Lower leg skin (tissue), 3 donors: ENCODE measurements around the gene GLG1.

Experiments used
- CTCF ChIP-seq, 3 donors: fragments of 450-650 bp; IDR thresholded peaks; one replicate each; pipeline ENCODE4 v1.5.1; 2016; ENCODE audit warnings: antibody characterized with exemption in 3 of 3, mild to moderate bottlenecking in 3 of 3, moderate library complexity in 2 of 3
- POLR2A ChIP-seq, 2 donors: fragments of 450-650 bp; IDR thresholded peaks; one replicate each; pipeline ENCODE4 v1.6.1; 2016 to 2017; ENCODE audit warnings: antibody characterized with exemption in 2 of 2, mild to moderate bottlenecking in 1 of 2, moderate library complexity in 1 of 2

DNA sequence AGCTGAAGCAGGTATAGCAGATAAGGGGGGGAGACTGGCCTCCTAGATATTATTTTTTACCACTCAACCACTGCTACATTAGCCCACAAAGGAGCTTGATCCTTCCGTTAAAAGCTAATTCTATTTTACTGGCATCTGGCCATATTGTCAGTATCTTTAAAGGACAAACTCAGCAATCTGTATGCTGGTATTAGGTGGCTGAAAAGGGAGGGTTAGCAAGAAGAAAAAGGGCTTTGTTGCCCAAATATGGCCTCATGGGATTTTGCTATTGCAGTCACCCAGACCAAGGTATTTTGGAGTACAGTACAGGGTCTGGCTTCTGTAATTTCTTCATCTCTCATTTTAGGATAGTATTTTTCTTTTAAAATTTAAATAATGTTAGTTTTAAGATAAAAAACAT is 45.3 kb upstream of the GLG1 start:
- TF ChIP-seq POLR2A (IDR thresholded peaks at IDR 0.05) = no peak
- TF ChIP-seq CTCF (IDR thresholded peaks at IDR 0.05) = no peak
